ENCODE measurements around the gene ITGAX. TPM values are rescaled to one million over a fixed set of nuclear protein-coding genes. Genes with fewer than 3 reads are reported as not detected.

The ITGAX gene
- total RNA-seq, 1 donor from 2014 or later: not detected

GRCh38 chr16:31355431-31356100 is 590 bp downstream of the ITGAX start:
- Mint-ChIP-seq H3K36me3 (ENCODE audit: unreplicated experiment) (no peaks in the 10 kb centered on the region), H3K9me3 (ENCODE audit: unreplicated experiment) (no peaks in the 10 kb centered on the region), H3K4me1 (ENCODE audit: unreplicated experiment) (no peaks in the 10 kb centered on the region), H3K27me3 (ENCODE audit: unreplicated experiment) (no peaks in the 10 kb centered on the region), H3K27ac (ENCODE audit: unreplicated experiment) (no peak overlapping the region), H3K4me3 (ENCODE audit: unreplicated experiment) (no peak overlapping the region)
- TF ChIP-seq CTCF (IDR thresholded peaks at IDR 0.05): no peak
- no peak for DNase-seq (ENCODE audit: extremely low spot score, unreplicated experiment)

GRCh38 chr16:31356566-31357323 is 1.8 kb downstream of the ITGAX start:
- no peaks in the 10 kb centered on the region for H3K4me1 Mint-ChIP-seq (ENCODE audit: unreplicated experiment)
- no peak overlapping the region for H3K27ac Mint-ChIP-seq (ENCODE audit: unreplicated experiment)
- no peaks in the 10 kb centered on the region for H3K9me3 Mint-ChIP-seq (ENCODE audit: unreplicated experiment)
- DNase-seq (ENCODE audit: extremely low spot score, unreplicated experiment): no peak
- H3K27me3 Mint-ChIP-seq (ENCODE audit: unreplicated experiment): peaks cover 3% of the 10 kb centered on the region
- H3K36me3 Mint-ChIP-seq (ENCODE audit: unreplicated experiment): no peaks in the 10 kb centered on the region
- no peak overlapping the region for H3K4me3 Mint-ChIP-seq (ENCODE audit: unreplicated experiment)
- no peak for TF ChIP-seq CTCF (IDR thresholded peaks at IDR 0.05)

GRCh38 chr16:31357324-31358109 is 2.5 kb downstream of the ITGAX start:
- no peaks in the 10 kb centered on the region for H3K9me3 Mint-ChIP-seq (ENCODE audit: unreplicated experiment)
- peaks cover 3% of the 10 kb centered on the region for H3K27me3 Mint-ChIP-seq (ENCODE audit: unreplicated experiment)
- DNase-seq (ENCODE audit: extremely low spot score, unreplicated experiment): no peak
- no peak overlapping the region for H3K4me3 Mint-ChIP-seq (ENCODE audit: unreplicated experiment)
- no peaks in the 10 kb centered on the region for H3K36me3 Mint-ChIP-seq (ENCODE audit: unreplicated experiment)
- H3K4me1 Mint-ChIP-seq (ENCODE audit: unreplicated experiment): no peaks in the 10 kb centered on the region
- no peak for TF ChIP-seq CTCF (IDR thresholded peaks at IDR 0.05)
- no peak overlapping the region for H3K27ac Mint-ChIP-seq (ENCODE audit: unreplicated experiment)

- Mint-ChIP-seq H3K9me3 (ENCODE audit: unreplicated experiment) (no peaks in the 10 kb centered on the region), H3K27ac (ENCODE audit: unreplicated experiment) (no peak overlapping the region), H3K36me3 (ENCODE audit: unreplicated experiment) (no peaks in the 10 kb centered on the region), H3K4me1 (ENCODE audit: unreplicated experiment) (no peaks in the 10 kb centered on the region), H3K27me3 (ENCODE audit: unreplicated experiment) (peaks cover 3% of the 10 kb centered on the region), H3K4me3 (ENCODE audit: unreplicated experiment) (no peak overlapping the region)
- DNase-seq (ENCODE audit: extremely low spot score, unreplicated experiment): no peak
- no peak for TF ChIP-seq CTCF (IDR thresholded peaks at IDR 0.05)
Measured at GRCh38 chr16:31360251-31360650, 5.3 kb downstream of the ITGAX start.
